DMS53 treated with DMSO at 0.1 percent for 48 hours (cell line): Measurements from ENCODE around the gene ANP32D.
"Not testable (repeated sequence)": the region's sequence is repeated elsewhere in the genome, so short reads cannot be mapped to it uniquely, and the experiment has no call there.

Experiments used
- DNase-seq: peaks from one replicate; lab custom pipeline; 2025; ENCODE audit not compliant: unreplicated experiment; lab: John Stamatoyannopoulos, UW

ANP32D gene

GRCh38 chr12:48500281-48500680 lies 27.9 kb downstream of the ANP32D start:
- not testable (repeated sequence) for DNase-seq

- not testable (repeated sequence) for DNase-seq
Measured at GRCh38 chr12:48506836-48507235, 34.5 kb downstream of the ANP32D start.

GRCh38 chr12:48508987-48509386 lies 36.6 kb downstream of the ANP32D start:
- DNase-seq: no peak

GRCh38 chr12:48510111-48510510 lies 37.8 kb downstream of the ANP32D start:
- DNase-seq: no peak

GRCh38 chr12:48512855-48513254 lies 40.5 kb downstream of the ANP32D start:
- no peak for DNase-seq

GRCh38 chr12:48514728-48515127 lies 42.4 kb downstream of the ANP32D start:
- no peak for DNase-seq

GRCh38 chr12:48520381-48520780 lies 48.0 kb downstream of the ANP32D start:
- not testable (repeated sequence) for DNase-seq
